Measurements from ENCODE around the gene WFIKKN1. TPM values are rescaled to one million over a fixed set of nuclear protein-coding genes. Genes with fewer than 3 reads are reported as not detected.

WFIKKN1 gene
- total and polyA plus RNA-seq, 2 of the 13 experiments (the other 11 are each of a cell fraction or from before 2014, with no cell fraction given) = 1.7 to 4.9 TPM

DNA sequence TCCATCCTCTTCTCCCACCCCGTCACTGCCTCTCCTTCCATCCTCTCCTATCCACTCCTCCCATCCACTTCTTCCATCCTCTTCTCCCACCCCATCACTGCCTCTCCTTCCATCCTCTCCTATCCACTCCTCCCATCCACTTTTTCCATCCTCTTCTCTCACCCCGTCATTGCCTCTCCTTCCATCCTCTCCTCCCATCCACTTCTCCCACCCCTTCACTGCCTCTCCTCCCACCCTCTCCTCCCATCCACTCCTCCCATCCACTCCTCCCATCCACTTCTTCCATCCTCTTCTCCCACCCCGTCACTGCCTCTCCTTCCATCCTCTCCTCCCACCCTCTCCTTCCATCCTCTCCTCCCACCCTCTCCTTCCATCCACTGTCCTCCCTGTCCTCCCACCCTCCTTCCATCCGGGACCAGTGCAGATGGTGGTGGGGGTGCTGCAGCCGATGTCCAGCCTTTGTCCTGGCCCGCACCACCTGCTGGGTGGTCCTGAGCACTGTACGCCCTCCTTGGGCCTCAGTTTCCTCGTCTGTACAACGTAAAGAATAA, 1.1 kb downstream of the WFIKKN1 start:
- H3K9ac ChIP-seq (ENCODE audit: insufficient read depth, low read depth, low read length) = no peak overlapping the region
- in situ Hi-C loops (cut with HindIII; ENCODE audit: extremely low pct_ligation_motif_present, low pct_unique_long_range_greater_than_20kb) = no loop called here
- DNase-seq (ENCODE audit: low spot score) (no peak), FAIRE-seq (no peak), ATAC-seq (no peak)
- ChIA-PET POLR2A (no interaction called here), CTCF (ENCODE audit: low intra/inter-chr PET ratio, low total read pairs) (no interaction called here)
- intact Hi-C loops (cut with micrococcal nuclease; ENCODE audit: unreplicated experiment) = no loop called here
- H3K79me2 ChIP-seq (ENCODE audit: insufficient read depth, low read length) = peaks cover 6% of the 10 kb centered on the region
- no TSS peak for BruUV-seq (replicated peaks)
- peaks cover 3 to 4% of the 10 kb centered on the region in 2 experiments; a peak in 2 of 5 replicates for H3K36me3 ChIP-seq (replicated peaks in 1 of 2; ENCODE audit: control insufficient read depth in 1 of 2, insufficient read depth in 2 of 2, low read length in 2 of 2)
- WGBS (ENCODE audit: low lambda C conversion rate) = 85% methylated on average over 9 of the region's 9 CpGs
- H3K27ac ChIP-seq (ENCODE audit: extremely low read length, insufficient read depth, low read length) = no peak overlapping the region
- H3K9me3 ChIP-seq (ENCODE audit: low read length) = no peaks in the 10 kb centered on the region
- H4K20me1 ChIP-seq (ENCODE audit: insufficient read depth, low read length) = no peaks in the 10 kb centered on the region
- TF ChIP-seq, protein P1, sequence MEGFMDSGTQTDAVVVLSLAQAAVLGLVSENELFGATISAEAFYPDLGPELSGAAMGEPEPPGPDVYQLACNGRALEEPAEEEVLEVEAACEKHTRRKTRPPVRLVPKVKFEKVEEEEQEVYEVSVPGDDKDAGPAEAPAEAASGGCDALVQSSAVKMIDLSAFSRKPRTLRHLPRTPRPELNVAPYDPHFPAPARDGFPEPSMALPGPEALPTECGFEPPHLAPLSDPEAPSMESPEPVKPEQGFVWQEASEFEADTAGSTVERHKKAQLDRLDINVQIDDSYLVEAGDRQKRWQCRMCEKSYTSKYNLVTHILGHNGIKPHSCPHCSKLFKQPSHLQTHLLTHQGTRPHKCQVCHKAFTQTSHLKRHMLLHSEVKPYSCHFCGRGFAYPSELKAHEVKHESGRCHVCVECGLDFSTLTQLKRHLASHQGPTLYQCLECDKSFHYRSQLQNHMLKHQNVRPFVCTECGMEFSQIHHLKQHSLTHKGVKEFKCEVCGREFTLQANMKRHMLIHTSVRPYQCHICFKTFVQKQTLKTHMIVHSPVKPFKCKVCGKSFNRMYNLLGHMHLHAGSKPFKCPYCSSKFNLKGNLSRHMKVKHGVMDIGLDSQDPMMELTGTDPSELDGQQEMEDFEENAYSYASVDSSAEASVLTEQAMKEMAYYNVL (CRISPR knock-in tag; IDR thresholded peaks at IDR 0.05; ENCODE audit: borderline replicate concordance) = peak; percentile 21; the same call in 1 of the 2 replicates
- TF ChIP-seq ZNF547 (CRISPR knock-in tag; IDR thresholded peaks at IDR 0.05) = no peak
- no peak for TF ChIP-seq ARNTL (CRISPR knock-in tag; IDR thresholded peaks at IDR 0.05)
- H3K4me2 ChIP-seq (ENCODE audit: low read depth, low read length) = no peak overlapping the region
- H3K4me3 ChIP-seq (replicated peaks in 1 of 3; ENCODE audit: insufficient read depth in 1 of 3, low read depth in 2 of 3, low read length in 3 of 3) = no peak overlapping the region
- peaks cover 31% of the 10 kb centered on the region for H3K4me1 ChIP-seq (ENCODE audit: insufficient read depth, low read length)
- H2AFZ ChIP-seq (ENCODE audit: low read length) = no peak overlapping the region
- no peaks in the 10 kb centered on the region for H3K27me3 ChIP-seq (ENCODE audit: control insufficient read depth in 1 of 2, insufficient read depth in 2 of 2, low read length in 2 of 2)

DNA sequence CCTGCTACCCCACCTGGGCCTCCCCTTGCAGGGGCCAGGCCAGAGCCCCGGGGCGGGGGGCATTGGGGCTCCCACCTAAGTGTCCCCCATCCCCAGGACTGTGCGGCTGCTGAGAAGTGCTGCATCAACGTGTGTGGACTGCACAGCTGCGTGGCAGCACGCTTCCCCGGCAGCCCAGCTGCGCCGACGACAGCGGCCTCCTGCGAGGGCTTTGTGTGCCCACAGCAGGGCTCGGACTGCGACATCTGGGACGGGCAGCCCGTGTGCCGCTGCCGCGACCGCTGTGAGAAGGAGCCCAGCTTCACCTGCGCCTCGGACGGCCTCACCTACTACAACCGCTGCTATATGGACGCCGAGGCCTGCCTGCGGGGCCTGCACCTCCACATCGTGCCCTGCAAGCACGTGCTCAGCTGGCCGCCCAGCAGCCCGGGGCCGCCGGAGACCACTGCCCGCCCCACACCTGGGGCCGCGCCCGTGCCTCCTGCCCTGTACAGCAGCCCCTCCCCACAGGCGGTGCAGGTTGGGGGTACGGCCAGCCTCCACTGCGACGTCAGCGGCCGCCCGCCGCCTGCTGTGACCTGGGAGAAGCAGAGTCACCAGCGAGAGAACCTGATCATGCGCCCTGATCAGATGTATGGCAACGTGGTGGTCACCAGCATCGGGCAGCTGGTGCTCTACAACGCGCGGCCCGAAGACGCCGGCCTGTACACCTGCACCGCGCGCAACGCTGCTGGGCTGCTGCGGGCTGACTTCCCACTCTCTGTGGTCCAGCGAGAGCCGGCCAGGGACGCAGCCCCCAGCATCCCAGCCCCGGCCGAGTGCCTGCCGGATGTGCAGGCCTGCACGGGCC, 1.9 kb downstream of the WFIKKN1 start:
- Histone ChIP-seq H3K36me3 (replicated peaks in 1 of 2; ENCODE audit: control insufficient read depth in 1 of 2, insufficient read depth in 2 of 2, low read length in 2 of 2) (peaks cover 0 to 4% of the 10 kb centered on the region in 2 experiments; a peak in 1 of 5 replicates), H3K9me3 (ENCODE audit: low read length) (no peaks in the 10 kb centered on the region), H3K4me3 (replicated peaks in 1 of 3; ENCODE audit: insufficient read depth in 1 of 3, low read depth in 2 of 3, low read length in 3 of 3) (no peak overlapping the region), H3K27ac (ENCODE audit: extremely low read length, insufficient read depth, low read length) (no peak overlapping the region), H4K20me1 (ENCODE audit: insufficient read depth, low read length) (no peaks in the 10 kb centered on the region), H3K9ac (ENCODE audit: insufficient read depth, low read depth, low read length) (no peak overlapping the region), H3K27me3 (ENCODE audit: control insufficient read depth in 1 of 2, insufficient read depth in 2 of 2, low read length in 2 of 2) (no peaks in the 10 kb centered on the region), H3K4me2 (ENCODE audit: low read depth, low read length) (no peak overlapping the region), H2AFZ (ENCODE audit: low read length) (no peak overlapping the region), H3K4me1 (ENCODE audit: insufficient read depth, low read length) (peaks cover 37% of the 10 kb centered on the region), H3K79me2 (ENCODE audit: insufficient read depth, low read length) (peaks cover 6% of the 10 kb centered on the region)
- no peak for ATAC-seq
- in situ Hi-C loops (cut with HindIII; ENCODE audit: extremely low pct_ligation_motif_present, low pct_unique_long_range_greater_than_20kb) = no loop called here
- no TSS peak for BruUV-seq (replicated peaks)
- 98% methylated on average over 39 of the region's 67 CpGs for WGBS (ENCODE audit: low lambda C conversion rate)
- DNase-seq (ENCODE audit: low spot score) = no peak
- no peak for FAIRE-seq
- intact Hi-C loops (cut with micrococcal nuclease; ENCODE audit: unreplicated experiment) = no loop called here
- ChIA-PET CTCF (ENCODE audit: low intra/inter-chr PET ratio, low total read pairs) (no interaction called here), POLR2A (no interaction called here)
- TF ChIP-seq ZBTB21 (CRISPR knock-in tag; IDR thresholded peaks at IDR 0.05) = no peak
- no peak for TF ChIP-seq LCORL (IDR thresholded peaks at IDR 0.05)
- TF ChIP-seq LCORL (CRISPR knock-in tag; IDR thresholded peaks at IDR 0.05) = no peak
- TF ChIP-seq AGO2 (optimal IDR thresholded peaks at IDR 0.05; ENCODE audit: low read depth, low read length) = peak; percentile 60
- TF ChIP-seq ARID2 (CRISPR knock-in tag; IDR thresholded peaks at IDR 0.05; ENCODE audit: borderline replicate concordance) = no peak
- TF ChIP-seq ZNF724P (CRISPR knock-in tag; IDR thresholded peaks at IDR 0.05; ENCODE audit: borderline replicate concordance) = no peak
- TF ChIP-seq NONO (IDR thresholded peaks at IDR 0.05) = no peak
- TF ChIP-seq NONO (CRISPR knock-in tag; conservative IDR thresholded peaks at IDR 0.05) = 0 out of 2 replicates have a peak, but pooled peaks have one; percentile 15
- TF ChIP-seq EHMT2 (IDR thresholded peaks at IDR 0.05; ENCODE audit: borderline replicate concordance, low read depth, low read length) = no peak
- TF ChIP-seq ZMAT3 (CRISPR knock-in tag; conservative IDR thresholded peaks at IDR 0.05) = no peak
- TF ChIP-seq EED (CRISPR knock-in tag; IDR thresholded peaks at IDR 0.05) = no peak
- TF ChIP-seq NFE2L2 (IDR thresholded peaks at IDR 0.05; ENCODE audit: low read length) = no peak
- no peak for TF ChIP-seq RFXANK (CRISPR knock-in tag; IDR thresholded peaks at IDR 0.05)
